ENCODE measurements around the gene JAKMIP1. TPM values are rescaled to one million over a fixed set of nuclear protein-coding genes. Genes with fewer than 3 reads are reported as not detected.
A peak's percentile ranks its signal among the peaks of the same experiment; 100 is the strongest.
"Not testable (repeated sequence)": the region's sequence is repeated elsewhere in the genome, so short reads cannot be mapped to it uniquely, and the experiment has no call there.

The JAKMIP1 gene
- total RNA-seq, 8 experiments from 2014 or later, result 1.0 to 10.8 (median 7.6) TPM; not detected in 3

GRCh38 chr4:5999356-5999755 lies 201.0 kb downstream of the JAKMIP1 start:
- 38 to 80% (median 60%) methylated on average over 1 to 5 of the region's 6 CpGs; no CpG with 5 or more reads in 3 of the 10 experiments for WGBS, 10 experiments
- no peak overlapping the region for H3K4me3 ChIP-seq
- in situ Hi-C loops (cut with MboI; ENCODE audit: low pct_unique_long_range_greater_than_20kb in 2 of 9, low sequenced_read_pairs in 9 of 9, unreplicated experiment in 9 of 9), result loop anchor here in 2 of 9 experiments (10.0 to 25.0 kb wide), 2 partner anchors 313 to 325 kb away; no protein-coding TSS in a partner anchor
- no peak overlapping the region for H3K27ac ChIP-seq
- peaks cover 0 to 3% of the 10 kb centered on the region in 2 donors for H3K4me1 ChIP-seq (replicated peaks in 1 of 2)
- ATAC-seq (replicated peaks in 6 of 8), result no peak

- H3K4me3 ChIP-seq, result no peak overlapping the region
- peak; percentile 64 to 99 (median 98) for ATAC-seq (replicated peaks in 6 of 8)
- peaks cover 0 to 3% of the 10 kb centered on the region in 2 donors for H3K4me1 ChIP-seq (replicated peaks in 1 of 2)
- no peak overlapping the region for H3K27ac ChIP-seq
- WGBS, 10 experiments, result 0 to 2% (median 0%) methylated on average over 1 to 7 of the region's 9 CpGs; no CpG with 5 or more reads in 2 of the 10 experiments
- in situ Hi-C loops (cut with MboI; ENCODE audit: low pct_unique_long_range_greater_than_20kb in 2 of 9, low sequenced_read_pairs in 9 of 9, unreplicated experiment in 9 of 9), result loop anchor here in 2 of 9 experiments (10.0 to 25.0 kb wide), 2 partner anchors 314 to 326 kb away; no protein-coding TSS in a partner anchor
Observed at GRCh38 chr4:5998333-5998936, 201.9 kb downstream of the JAKMIP1 start.

DNA sequence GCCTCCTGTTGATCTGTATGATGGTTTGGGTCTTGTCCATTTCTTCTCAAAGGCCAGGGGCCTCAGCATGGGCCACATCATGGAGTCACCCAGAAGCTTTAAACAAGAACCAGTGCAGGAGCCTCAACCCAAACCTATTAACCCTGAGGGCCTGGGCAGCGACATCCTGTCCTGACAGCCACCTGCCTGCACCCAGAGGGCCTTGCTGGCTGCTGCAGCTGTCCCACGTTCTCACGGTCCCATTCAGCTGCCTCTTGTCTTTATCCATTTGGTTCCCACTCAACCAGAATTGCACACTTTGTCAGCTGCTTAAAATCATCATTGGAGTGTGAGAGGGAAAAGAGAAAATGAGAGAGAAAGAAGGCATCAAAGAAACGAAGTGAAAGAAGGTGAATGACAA lies 203.7 kb downstream of the JAKMIP1 start:
- ATAC-seq (replicated peaks in 6 of 8), result no peak
- H3K4me1 ChIP-seq (replicated peaks in 1 of 2), result peaks cover 0 to 3% of the 10 kb centered on the region in 2 donors
- no peak overlapping the region for H3K27ac ChIP-seq
- no peak overlapping the region for H3K4me3 ChIP-seq
- in situ Hi-C loops (cut with MboI; ENCODE audit: low pct_unique_long_range_greater_than_20kb in 2 of 9, low sequenced_read_pairs in 9 of 9, unreplicated experiment in 9 of 9), result loop anchor here in 2 of 9 experiments (10.0 to 25.0 kb wide), 2 partner anchors 316 to 328 kb away; no protein-coding TSS in a partner anchor
- WGBS, 10 experiments, result 10 to 55% (median 31%) methylated on average over 1 to 4 of the region's 4 CpGs; no CpG with 5 or more reads in 1 of the 10 experiments

DNA sequence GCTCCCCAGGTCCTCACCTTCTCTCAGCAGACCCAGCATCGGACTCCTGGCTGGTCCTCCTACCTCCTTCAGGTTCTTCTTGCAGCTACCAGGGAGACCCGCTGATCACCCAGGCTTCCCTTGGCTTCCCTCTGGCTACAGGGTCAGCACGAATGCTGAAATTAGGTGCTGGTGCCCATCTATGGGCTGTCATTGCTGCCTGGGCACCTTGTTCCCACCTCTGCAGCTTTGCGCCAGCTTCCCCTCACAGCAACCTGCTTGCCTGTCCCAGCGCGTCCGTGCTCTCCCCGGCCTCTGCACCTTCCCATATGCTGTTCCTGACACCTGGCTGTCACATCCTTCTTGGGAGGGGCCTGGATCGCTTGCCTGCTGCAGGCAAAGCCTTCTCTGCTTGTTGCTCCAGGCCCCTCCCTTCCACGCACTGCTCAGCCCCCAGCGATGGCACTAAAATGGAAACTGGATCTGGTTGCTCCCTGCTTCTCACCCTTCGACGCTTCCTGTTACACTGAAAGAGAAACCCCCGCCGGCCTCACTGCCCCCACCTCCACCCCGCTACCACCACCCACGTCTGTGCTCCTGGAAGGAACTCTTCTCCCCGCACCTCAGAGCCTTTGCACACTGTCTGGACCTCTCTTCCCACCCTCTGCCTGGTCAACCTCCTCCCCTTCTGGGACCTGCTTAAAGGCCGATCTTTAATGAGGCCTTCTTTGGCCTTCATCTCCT lies 204.3 kb downstream of the JAKMIP1 start:
- in situ Hi-C loops (cut with MboI; ENCODE audit: low pct_unique_long_range_greater_than_20kb in 2 of 9, low sequenced_read_pairs in 9 of 9, unreplicated experiment in 9 of 9), result loop anchor here in 2 of 9 experiments (10.0 to 25.0 kb wide), 2 partner anchors 316 to 329 kb away; no protein-coding TSS in a partner anchor
- H3K27ac ChIP-seq, result no peak overlapping the region
- 0 to 95% (median 67%) methylated on average over 1 to 4 of the region's 19 CpGs; no CpG with 5 or more reads in 4 of the 10 experiments for WGBS, 10 experiments
- ATAC-seq (replicated peaks in 6 of 8), result no peak
- H3K4me3 ChIP-seq, result no peak overlapping the region
- peaks cover 0 to 3% of the 10 kb centered on the region in 2 donors for H3K4me1 ChIP-seq (replicated peaks in 1 of 2)

GRCh38 chr4:5993876-5994811 lies 206.2 kb downstream of the JAKMIP1 start:
- in situ Hi-C loops (cut with MboI; ENCODE audit: low pct_unique_long_range_greater_than_20kb in 2 of 9, low sequenced_read_pairs in 9 of 9, unreplicated experiment in 9 of 9), result loop anchor here in 2 of 9 experiments (10.0 to 25.0 kb wide), 2 partner anchors 318 to 331 kb away; no protein-coding TSS in a partner anchor
- WGBS, 10 experiments, result 33 to 100% (median 82%) methylated on average over 1 to 14 of the region's 23 CpGs
- H3K4me1 ChIP-seq (replicated peaks in 1 of 2), result peaks cover 0 to 3% of the 10 kb centered on the region in 2 donors
- peak in 1 of 8 experiments; percentile 11 for ATAC-seq (replicated peaks in 6 of 8)
- no peak overlapping the region for H3K27ac ChIP-seq
- H3K4me3 ChIP-seq, result no peak overlapping the region

GRCh38 chr4:5993346-5993745 lies 207.0 kb downstream of the JAKMIP1 start:
- not testable (repeated sequence) for H3K4me1 ChIP-seq (replicated peaks in 1 of 2); H3K27ac ChIP-seq; H3K4me3 ChIP-seq; ATAC-seq (replicated peaks in 6 of 8)
- 17 to 100% (median 75%) methylated on average over 1 to 6 of the region's 9 CpGs for WGBS, 10 experiments
- in situ Hi-C loops (cut with MboI; ENCODE audit: low pct_unique_long_range_greater_than_20kb in 2 of 9, low sequenced_read_pairs in 9 of 9, unreplicated experiment in 9 of 9), result loop anchor here in 2 of 9 experiments (10.0 to 25.0 kb wide), 2 partner anchors 319 to 331 kb away; no protein-coding TSS in a partner anchor

- ATAC-seq (replicated peaks in 6 of 8), result no peak
- H3K4me3 ChIP-seq, result no peak overlapping the region
- in situ Hi-C loops (cut with MboI; ENCODE audit: low pct_unique_long_range_greater_than_20kb in 2 of 9, low sequenced_read_pairs in 9 of 9, unreplicated experiment in 9 of 9), result loop anchor here in 2 of 9 experiments (10.0 to 25.0 kb wide), 2 partner anchors 319 to 332 kb away; no protein-coding TSS in a partner anchor
- H3K4me1 ChIP-seq (replicated peaks in 1 of 2), result no peaks in the 10 kb centered on the region
- H3K27ac ChIP-seq, result no peak overlapping the region
- 60 to 100% (median 80%) methylated on average over 1 of the region's 11 CpGs; no CpG with 5 or more reads in 6 of the 10 experiments for WGBS, 10 experiments
Observed at GRCh38 chr4:5992828-5993321, 207.5 kb downstream of the JAKMIP1 start.

- WGBS, 10 experiments, result 40 to 84% (median 74%) methylated on average over 1 to 7 of the region's 17 CpGs; no CpG with 5 or more reads in 3 of the 10 experiments
- ATAC-seq (replicated peaks in 6 of 8), result no peak
- in situ Hi-C loops (cut with MboI; ENCODE audit: low pct_unique_long_range_greater_than_20kb in 2 of 9, low sequenced_read_pairs in 9 of 9, unreplicated experiment in 9 of 9), result loop anchor here in 2 of 9 experiments (10.0 to 25.0 kb wide), 2 partner anchors 320 to 333 kb away; no protein-coding TSS in a partner anchor
- no peaks in the 10 kb centered on the region for H3K4me1 ChIP-seq (replicated peaks in 1 of 2)
- H3K4me3 ChIP-seq, result no peak overlapping the region
- H3K27ac ChIP-seq, result no peak overlapping the region
Observed at GRCh38 chr4:5992171-5992827, 208.1 kb downstream of the JAKMIP1 start.

DNA sequence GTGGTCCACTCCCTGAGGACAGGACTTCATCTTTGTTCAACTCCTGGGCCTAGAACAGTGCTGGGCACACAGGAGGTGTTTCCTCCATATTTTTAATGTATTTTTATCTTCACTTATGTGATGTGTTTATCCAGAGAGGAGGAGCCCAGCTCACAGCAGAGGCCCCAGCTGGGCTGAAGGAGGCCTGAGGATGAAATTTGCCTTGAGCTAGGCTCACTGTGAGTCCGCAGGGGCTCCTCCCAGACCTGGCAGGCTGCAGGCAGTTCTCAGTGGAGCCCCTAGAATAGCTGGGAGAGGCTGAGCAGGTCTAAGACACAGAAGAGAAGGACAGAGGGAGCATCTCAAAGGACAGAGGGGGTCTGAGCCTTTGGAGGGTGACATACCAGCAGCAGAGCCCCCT lies 208.9 kb downstream of the JAKMIP1 start:
- Histone ChIP-seq H3K27ac (no peak overlapping the region), H3K4me3 (no peak overlapping the region), H3K4me1 (replicated peaks in 1 of 2) (no peaks in the 10 kb centered on the region)
- peak in 1 of 8 experiments; percentile 61 for ATAC-seq (replicated peaks in 6 of 8)
- in situ Hi-C loops (cut with MboI; ENCODE audit: low pct_unique_long_range_greater_than_20kb in 2 of 9, low sequenced_read_pairs in 9 of 9, unreplicated experiment in 9 of 9), result loop anchor here in 2 of 9 experiments (10.0 to 25.0 kb wide), 2 partner anchors 321 to 333 kb away; no protein-coding TSS in a partner anchor
- 0 to 40% methylated on average over 1 of the region's 1 CpG; no CpG with 5 or more reads in 8 of the 10 experiments for WGBS, 10 experiments

- in situ Hi-C loops (cut with MboI; ENCODE audit: low pct_unique_long_range_greater_than_20kb in 2 of 9, low sequenced_read_pairs in 9 of 9, unreplicated experiment in 9 of 9), result loop anchor here in 2 of 9 experiments (10.0 to 25.0 kb wide), 2 partner anchors 322 to 334 kb away; no protein-coding TSS in a partner anchor
- ATAC-seq (replicated peaks in 6 of 8), result no peak
- 46 to 87% (median 83%) methylated on average over 2 to 8 of the region's 16 CpGs; no CpG with 5 or more reads in 3 of the 10 experiments for WGBS, 10 experiments
Observed at GRCh38 chr4:5990446-5991160, 209.7 kb downstream of the JAKMIP1 start.

More at GRCh38 chr4:5990446-5991160, 209.7 kb downstream of the JAKMIP1 start:
- H3K4me1 ChIP-seq (replicated peaks in 1 of 2), result no peaks in the 10 kb centered on the region
- H3K4me3 ChIP-seq, result no peak overlapping the region
- H3K27ac ChIP-seq, result no peak overlapping the region
